ENCODE measurements around the gene ARHGEF10L. TPM values are rescaled to one million over a fixed set of nuclear protein-coding genes. Genes with fewer than 3 reads are reported as not detected.

Gene ARHGEF10L
- total and polyA plus RNA-seq, 8 donors = 36.2 to 104 (median 52.8) TPM

- 42 to 44% methylated on average over 6 of the region's 6 CpGs for WGBS, 2 donors
- FAIRE-seq (no peak), DNase-seq (no peak), ATAC-seq (no peak)
- Histone ChIP-seq H3K9me3 (no peaks in the 10 kb centered on the region), H3K4me3 (no peak overlapping the region), H3K4me1 (no peaks in the 10 kb centered on the region), H3K36me3 (no peaks in the 10 kb centered on the region), H3K27me3 (no peaks in the 10 kb centered on the region), H3K27ac (no peak overlapping the region)
- intact Hi-C loops (cut with DNase I) = no loop called here
- TF ChIP-seq CTCF (IDR thresholded peaks at IDR 0.05) = no peak
Measured at GRCh38 chr1:17723684-17724083, 184.2 kb downstream of the ARHGEF10L start.

DNA sequence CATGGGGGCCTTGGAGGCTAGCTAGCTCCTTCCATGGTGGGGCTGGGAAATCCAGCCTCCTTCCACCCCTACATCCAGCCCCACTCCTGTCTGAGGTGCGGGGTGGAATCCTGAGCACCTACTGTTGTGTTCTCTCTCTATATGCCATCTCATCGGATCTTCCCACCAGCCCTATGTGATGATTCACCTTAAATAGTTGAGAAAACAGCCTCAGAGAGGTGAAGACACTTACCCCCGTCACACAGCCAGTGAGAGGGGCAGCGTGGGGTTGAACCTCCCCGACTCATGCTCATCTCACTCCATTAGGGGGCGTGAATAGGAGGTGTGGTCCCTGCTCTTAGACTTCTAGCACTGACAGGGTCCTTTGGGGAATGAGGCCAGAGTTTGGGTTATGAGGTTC, 184.7 kb downstream of the ARHGEF10L start:
- DNase-seq (no peak), ATAC-seq (no peak)
- intact Hi-C loops (cut with DNase I) = no loop called here

DNA sequence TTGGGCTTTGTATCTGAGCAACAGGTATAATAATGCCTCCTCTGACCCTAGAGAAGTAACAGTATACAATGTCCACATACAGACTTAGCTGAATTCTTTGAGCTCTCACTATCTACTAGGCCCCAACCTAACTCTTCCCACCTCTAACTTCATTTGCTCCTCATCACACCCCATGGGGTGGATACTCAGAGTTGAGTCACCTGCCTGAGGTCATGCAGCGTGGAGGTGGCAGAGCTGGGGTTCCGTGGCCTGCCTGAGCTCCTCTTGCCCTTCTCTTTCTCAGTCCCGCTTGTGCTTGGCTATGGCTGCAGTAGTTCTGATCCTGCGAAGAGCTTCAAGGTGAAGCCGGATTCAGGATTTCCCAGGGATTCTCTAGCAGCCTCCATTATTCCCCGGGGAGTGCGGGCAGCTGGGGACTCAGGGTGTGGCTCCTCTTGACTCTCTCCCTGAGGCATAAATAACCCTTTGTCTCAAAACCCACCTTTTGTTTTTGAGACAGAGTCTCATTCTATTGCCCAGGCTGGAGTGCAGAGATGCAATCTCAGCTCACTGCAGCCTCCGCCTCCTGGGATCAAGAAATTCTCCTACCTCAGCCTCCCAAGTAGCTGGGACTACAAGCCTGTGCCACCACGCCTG, 185.7 kb downstream of the ARHGEF10L start:
- Histone ChIP-seq H3K9me3 (no peaks in the 10 kb centered on the region), H3K4me3 (no peak overlapping the region), H3K27me3 (no peaks in the 10 kb centered on the region), H3K27ac (no peak overlapping the region), H3K36me3 (no peaks in the 10 kb centered on the region), H3K4me1 (no peaks in the 10 kb centered on the region)
- WGBS, 2 donors = 89 to 95% methylated on average over 9 of the region's 9 CpGs
- ATAC-seq = no peak
- no peak for FAIRE-seq
- no peak for DNase-seq
- no peak for TF ChIP-seq CTCF (IDR thresholded peaks at IDR 0.05)
- intact Hi-C loops (cut with DNase I) = no loop called here

More for the DNA sequence above, 184.7 kb downstream of the ARHGEF10L start:
- H3K4me3 ChIP-seq = no peak overlapping the region
- no peaks in the 10 kb centered on the region for H3K9me3 ChIP-seq
- TF ChIP-seq CTCF (IDR thresholded peaks at IDR 0.05) = no peak
- H3K4me1 ChIP-seq = no peaks in the 10 kb centered on the region
- no peaks in the 10 kb centered on the region for H3K36me3 ChIP-seq
- H3K27ac ChIP-seq = no peak overlapping the region
- H3K27me3 ChIP-seq = no peaks in the 10 kb centered on the region
- no peak for FAIRE-seq
- 74 to 80% methylated on average over 6 of the region's 6 CpGs for WGBS, 2 donors

- no peaks in the 10 kb centered on the region for H3K9me3 ChIP-seq
- no peaks in the 10 kb centered on the region for H3K36me3 ChIP-seq
- H3K4me3 ChIP-seq = no peak overlapping the region
- intact Hi-C loops (cut with DNase I) = no loop called here
- ATAC-seq (no peak), DNase-seq (no peak), FAIRE-seq (no peak)
- no peak overlapping the region for H3K27ac ChIP-seq
- WGBS, 2 donors = 66% methylated on average over 7 of the region's 7 CpGs
- no peaks in the 10 kb centered on the region for H3K4me1 ChIP-seq
- no peaks in the 10 kb centered on the region for H3K27me3 ChIP-seq
- no peak for TF ChIP-seq CTCF (IDR thresholded peaks at IDR 0.05)
Measured at GRCh38 chr1:17725811-17726582, 186.5 kb downstream of the ARHGEF10L start.
